Measurements from ENCODE around the gene ENKD1. TPM values are rescaled to one million over a fixed set of nuclear protein-coding genes. Genes with fewer than 3 reads are reported as not detected.
"Not testable (repeated sequence)": the region's sequence is repeated elsewhere in the genome, so short reads cannot be mapped to it uniquely, and the experiment has no call there.

ENKD1 gene
- total RNA-seq, 4 donors from 2014 or later, result 14.5 to 21.2 (median 17.5) TPM

DNA sequence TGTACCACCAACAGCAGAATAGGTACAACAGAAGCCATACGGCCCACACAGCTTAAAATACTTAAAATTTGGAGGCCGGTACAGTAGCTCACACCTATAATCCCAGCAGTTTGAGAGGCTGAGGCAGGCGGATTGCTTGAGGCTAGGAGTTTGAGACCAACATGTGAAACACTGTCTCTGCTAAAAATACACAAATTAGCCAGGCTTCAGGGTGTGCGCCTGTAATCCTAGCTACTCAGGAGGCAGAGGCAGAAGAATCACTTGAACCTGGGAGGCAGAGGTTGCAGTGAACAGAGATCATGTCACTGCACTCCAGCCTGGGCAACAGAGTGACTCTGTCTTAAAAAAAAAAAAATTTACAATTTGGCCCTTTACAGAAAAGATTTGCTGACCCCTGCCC is 35.6 kb upstream of the ENKD1 start:
- 89 to 95% methylated on average over 4 of the region's 4 CpGs for WGBS, 2 donors
- H3K4me3 ChIP-seq (ENCODE audit: low read depth, poor library complexity, severe bottlenecking), result no peak overlapping the region
- intact Hi-C loops (cut with DNase I; ENCODE audit: low total_unique reads), result no loop called here
- TF ChIP-seq, protein P1, sequence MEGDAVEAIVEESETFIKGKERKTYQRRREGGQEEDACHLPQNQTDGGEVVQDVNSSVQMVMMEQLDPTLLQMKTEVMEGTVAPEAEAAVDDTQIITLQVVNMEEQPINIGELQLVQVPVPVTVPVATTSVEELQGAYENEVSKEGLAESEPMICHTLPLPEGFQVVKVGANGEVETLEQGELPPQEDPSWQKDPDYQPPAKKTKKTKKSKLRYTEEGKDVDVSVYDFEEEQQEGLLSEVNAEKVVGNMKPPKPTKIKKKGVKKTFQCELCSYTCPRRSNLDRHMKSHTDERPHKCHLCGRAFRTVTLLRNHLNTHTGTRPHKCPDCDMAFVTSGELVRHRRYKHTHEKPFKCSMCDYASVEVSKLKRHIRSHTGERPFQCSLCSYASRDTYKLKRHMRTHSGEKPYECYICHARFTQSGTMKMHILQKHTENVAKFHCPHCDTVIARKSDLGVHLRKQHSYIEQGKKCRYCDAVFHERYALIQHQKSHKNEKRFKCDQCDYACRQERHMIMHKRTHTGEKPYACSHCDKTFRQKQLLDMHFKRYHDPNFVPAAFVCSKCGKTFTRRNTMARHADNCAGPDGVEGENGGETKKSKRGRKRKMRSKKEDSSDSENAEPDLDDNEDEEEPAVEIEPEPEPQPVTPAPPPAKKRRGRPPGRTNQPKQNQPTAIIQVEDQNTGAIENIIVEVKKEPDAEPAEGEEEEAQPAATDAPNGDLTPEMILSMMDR (IDR thresholded peaks at IDR 0.05), result no peak
- TF ChIP-seq POLR2A (IDR thresholded peaks at IDR 0.05), result no peak
- DNase-seq (ENCODE audit: low spot score in 2 of 2), result no peak

DNA sequence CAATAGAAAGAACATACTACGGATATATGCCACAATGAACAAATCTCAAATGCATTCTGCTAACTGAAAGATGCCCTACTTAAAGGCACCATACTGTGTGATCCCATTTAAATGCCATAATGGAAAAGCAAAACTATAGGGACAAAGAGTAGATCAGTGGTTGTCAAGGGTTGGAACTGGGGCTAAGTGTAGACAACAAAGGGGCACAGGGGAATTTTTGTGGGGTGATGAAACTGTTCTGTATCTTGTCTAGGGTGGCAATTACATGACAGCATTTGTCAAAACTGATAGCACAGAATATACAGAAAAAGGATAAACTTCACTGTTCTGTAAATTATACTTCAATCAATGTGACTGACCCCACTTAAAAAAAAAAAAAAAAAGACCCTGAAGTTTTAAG is 34.9 kb upstream of the ENKD1 start:
- 92 to 97% methylated on average over 1 of the region's 1 CpG for WGBS, 2 donors
- no peak overlapping the region for H3K4me3 ChIP-seq (ENCODE audit: low read depth, poor library complexity, severe bottlenecking)
- DNase-seq (ENCODE audit: low spot score in 2 of 2), result no peak
- intact Hi-C loops (cut with DNase I; ENCODE audit: low total_unique reads), result no loop called here
- TF ChIP-seq POLR2A (IDR thresholded peaks at IDR 0.05), result no peak
- TF ChIP-seq, protein P1 (IDR thresholded peaks at IDR 0.05), result no peak

DNA sequence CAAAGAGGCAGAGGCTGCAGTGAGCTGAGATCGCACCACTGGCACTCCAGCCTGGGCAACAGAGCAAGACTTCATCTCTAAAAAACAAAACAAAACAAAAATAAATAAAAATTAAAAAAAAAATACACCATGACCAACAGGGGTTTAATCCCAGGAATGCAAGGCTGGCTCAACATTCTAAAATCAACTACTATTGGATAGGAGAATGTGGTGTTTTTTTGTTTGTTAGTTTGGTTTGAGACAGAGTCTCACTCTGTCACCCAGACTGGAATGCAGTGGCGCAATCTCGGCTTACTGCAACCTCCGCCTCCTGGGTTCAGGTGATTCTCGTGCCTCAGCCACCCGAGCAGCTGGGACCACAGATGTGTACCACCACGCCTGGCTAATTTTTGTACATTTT is 32.7 kb upstream of the ENKD1 start:
- no peak for DNase-seq (ENCODE audit: low spot score in 2 of 2)
- H3K4me3 ChIP-seq (ENCODE audit: low read depth, poor library complexity, severe bottlenecking), result no peak overlapping the region
- TF ChIP-seq, protein P1 (IDR thresholded peaks at IDR 0.05), result no peak
- no peak for TF ChIP-seq POLR2A (IDR thresholded peaks at IDR 0.05)
- WGBS, 2 donors, result 95 to 97% methylated on average over 7 of the region's 7 CpGs
- intact Hi-C loops (cut with DNase I; ENCODE audit: low total_unique reads), result no loop called here

DNA sequence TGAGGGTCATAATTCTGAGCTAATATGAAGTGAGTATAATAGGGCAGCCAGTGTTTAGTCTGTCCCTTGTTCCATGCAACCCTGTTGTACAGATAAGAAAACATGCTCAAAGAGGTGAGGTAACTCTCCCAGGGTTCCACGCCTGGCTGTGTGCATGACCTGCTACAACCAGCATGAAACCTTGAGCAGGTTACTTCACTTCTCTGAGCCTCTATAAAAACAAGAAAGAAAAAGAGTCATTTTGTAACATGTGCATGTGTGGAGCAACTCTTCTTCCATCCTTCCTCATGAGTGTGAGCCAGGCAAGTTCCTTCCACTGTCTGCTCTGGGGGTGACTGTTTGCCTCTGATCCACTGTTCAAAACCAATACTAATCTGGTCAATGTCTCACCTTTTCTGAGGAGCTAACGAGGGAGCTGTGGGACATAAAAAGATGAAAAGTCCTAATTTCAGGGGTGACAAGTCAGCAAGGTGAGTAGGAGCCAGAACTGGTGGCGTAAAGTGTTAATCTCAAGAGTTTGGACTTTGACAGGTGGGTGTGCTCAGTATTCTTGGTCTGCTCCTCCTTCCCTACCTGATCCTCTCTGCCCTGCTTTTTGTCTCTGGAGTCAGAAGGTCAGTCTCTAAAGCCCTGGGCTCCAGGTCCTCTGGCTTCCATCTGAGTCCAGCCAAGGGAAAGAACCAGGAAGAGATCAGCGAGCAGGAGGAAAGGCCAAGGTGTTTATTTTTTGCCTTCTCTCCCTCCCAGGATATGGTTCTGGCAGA is 31.1 kb upstream of the ENKD1 start:
- no peak for DNase-seq (ENCODE audit: low spot score in 2 of 2)
- intact Hi-C loops (cut with DNase I; ENCODE audit: low total_unique reads), result no loop called here
- 77 to 91% methylated on average over 4 of the region's 4 CpGs for WGBS, 2 donors
- TF ChIP-seq, protein P1 (IDR thresholded peaks at IDR 0.05), result no peak
- no peak for TF ChIP-seq POLR2A (IDR thresholded peaks at IDR 0.05)
- no peak overlapping the region for H3K4me3 ChIP-seq (ENCODE audit: low read depth, poor library complexity, severe bottlenecking)

DNA sequence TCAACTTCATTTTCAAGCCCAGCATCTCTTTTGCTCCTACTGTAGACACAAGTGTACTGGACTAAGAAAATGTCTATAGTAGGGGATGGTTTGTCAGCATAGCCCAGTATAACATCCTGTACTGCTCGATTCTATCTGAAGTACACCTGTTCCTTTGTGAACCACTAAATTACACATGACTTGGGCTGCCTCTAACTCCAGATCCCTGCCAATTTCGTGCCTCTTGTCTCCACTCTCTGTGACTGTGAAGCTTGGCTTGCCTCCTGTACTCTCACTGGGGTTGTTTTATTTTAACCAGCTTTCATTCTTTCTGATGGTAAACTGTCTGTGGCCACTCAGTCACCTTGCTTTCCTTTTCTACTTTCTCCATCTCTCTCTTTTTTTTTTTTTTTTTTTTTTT is 28.1 kb upstream of the ENKD1 start:
- H3K4me3 ChIP-seq (ENCODE audit: low read depth, poor library complexity, severe bottlenecking), result no peak overlapping the region
- intact Hi-C loops (cut with DNase I; ENCODE audit: low total_unique reads), result no loop called here
- no peak for DNase-seq (ENCODE audit: low spot score in 2 of 2)
- TF ChIP-seq POLR2A (IDR thresholded peaks at IDR 0.05), result no peak
- TF ChIP-seq, protein P1 (IDR thresholded peaks at IDR 0.05), result no peak
- WGBS, 2 donors, result 50 to 65% methylated on average over 2 of the region's 2 CpGs

DNA sequence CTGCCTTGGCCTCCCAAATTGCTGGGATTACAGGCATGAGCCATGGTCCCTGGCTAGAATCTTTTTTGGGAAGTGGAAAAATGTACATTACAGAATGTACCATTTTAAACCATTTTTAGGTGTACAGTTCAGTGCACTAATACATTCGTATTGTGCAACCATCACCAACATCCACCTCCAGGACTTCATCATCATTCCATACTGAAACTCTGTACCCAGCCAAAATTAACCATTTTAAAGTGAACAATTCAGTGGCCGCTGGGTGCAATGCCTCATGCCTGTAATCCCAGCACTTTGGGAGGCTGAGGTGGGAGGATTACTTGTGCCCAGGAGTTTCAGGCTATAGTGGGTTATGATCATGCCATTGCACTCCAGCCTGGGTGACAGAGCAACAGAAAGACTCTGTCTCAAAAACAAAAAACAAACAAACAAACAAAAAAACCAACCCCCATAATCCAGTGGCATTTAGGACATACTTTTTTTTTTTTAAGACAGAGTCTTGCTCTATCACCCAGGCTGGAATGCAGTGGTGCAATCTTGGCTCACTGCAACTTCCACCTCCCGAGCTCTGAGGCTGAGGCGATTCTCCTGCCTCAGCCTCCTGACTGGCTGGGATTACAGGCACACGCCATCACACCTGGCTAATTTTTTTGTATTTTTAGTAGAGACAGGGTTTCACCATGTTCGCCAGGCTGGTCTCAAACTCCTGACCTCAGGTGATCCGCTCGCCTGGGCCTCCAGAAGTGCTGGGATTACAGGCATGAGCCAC is 27.2 kb upstream of the ENKD1 start:
- 91% methylated on average over 8 of the region's 8 CpGs for WGBS, 2 donors
- intact Hi-C loops (cut with DNase I; ENCODE audit: low total_unique reads); H3K4me3 ChIP-seq (ENCODE audit: low read depth, poor library complexity, severe bottlenecking); DNase-seq (ENCODE audit: low spot score in 2 of 2): not testable (repeated sequence)

Data from lower leg skin (tissue), 4 donors.